HL-60 (cell line): ENCODE results near the gene CRYBB3.

Experiments
- GABPA ChIP-seq: IDR thresholded peaks from 2 replicates; pipeline ENCODE4 v1.6.1; 2012; ENCODE audit warnings: low read depth
- POLR2AphosphoS5 ChIP-seq: IDR thresholded peaks from 2 replicates; pipeline ENCODE4 v1.6.1; 2012; ENCODE audit warnings: low read depth
- SPI1 ChIP-seq: IDR thresholded peaks from 2 replicates; pipeline ENCODE4 v1.6.1; 2012; ENCODE audit warnings: low read depth, mild to moderate bottlenecking, borderline replicate concordance
- TF ChIP-seq, protein P1 (sequence below): IDR thresholded peaks from one replicate; pipeline ENCODE4 v1.5.1; 2011; ENCODE audit warnings: low read length, control low read depth, inconsistent platforms; ENCODE audit not compliant: insufficient read depth

DNA sequence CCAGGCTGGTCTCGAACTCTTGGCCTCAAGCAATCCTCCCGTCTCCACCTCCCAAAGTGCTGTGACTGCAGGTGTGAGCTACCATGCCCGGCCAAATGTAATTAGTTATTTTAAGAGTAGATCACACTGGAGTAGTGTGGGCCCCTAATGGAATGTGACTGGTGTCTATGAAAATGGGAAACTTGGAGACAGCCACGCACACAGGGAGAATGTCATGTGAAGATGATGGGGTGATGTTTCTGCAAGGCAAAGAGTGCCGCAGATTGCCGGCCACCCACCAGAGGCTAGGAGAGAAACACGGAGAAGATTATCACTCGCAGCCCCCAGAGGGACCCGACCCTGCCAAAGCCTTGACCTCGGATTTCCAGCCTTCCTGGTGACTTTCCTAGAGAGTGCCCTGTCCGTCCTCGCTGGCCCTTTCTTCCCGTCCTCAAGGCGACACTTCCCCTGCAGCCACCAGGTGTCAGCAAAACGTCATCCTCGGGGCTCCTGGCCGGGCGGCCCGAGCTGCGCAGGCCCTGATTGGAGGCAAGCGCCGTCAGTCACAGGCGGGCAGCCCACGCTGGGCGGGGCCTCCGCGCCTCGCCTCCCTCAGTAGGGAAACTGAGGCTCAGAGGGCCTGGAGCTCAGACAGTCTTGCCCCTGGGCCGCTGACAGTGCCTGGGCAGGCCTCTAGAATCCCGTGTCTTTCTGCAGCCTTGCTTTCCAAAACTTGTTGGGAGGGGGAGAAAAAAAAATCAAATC, 36.1 kb downstream of the CRYBB3 start:
- TF ChIP-seq, protein P1, sequence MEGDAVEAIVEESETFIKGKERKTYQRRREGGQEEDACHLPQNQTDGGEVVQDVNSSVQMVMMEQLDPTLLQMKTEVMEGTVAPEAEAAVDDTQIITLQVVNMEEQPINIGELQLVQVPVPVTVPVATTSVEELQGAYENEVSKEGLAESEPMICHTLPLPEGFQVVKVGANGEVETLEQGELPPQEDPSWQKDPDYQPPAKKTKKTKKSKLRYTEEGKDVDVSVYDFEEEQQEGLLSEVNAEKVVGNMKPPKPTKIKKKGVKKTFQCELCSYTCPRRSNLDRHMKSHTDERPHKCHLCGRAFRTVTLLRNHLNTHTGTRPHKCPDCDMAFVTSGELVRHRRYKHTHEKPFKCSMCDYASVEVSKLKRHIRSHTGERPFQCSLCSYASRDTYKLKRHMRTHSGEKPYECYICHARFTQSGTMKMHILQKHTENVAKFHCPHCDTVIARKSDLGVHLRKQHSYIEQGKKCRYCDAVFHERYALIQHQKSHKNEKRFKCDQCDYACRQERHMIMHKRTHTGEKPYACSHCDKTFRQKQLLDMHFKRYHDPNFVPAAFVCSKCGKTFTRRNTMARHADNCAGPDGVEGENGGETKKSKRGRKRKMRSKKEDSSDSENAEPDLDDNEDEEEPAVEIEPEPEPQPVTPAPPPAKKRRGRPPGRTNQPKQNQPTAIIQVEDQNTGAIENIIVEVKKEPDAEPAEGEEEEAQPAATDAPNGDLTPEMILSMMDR: peak; percentile 71
- TF ChIP-seq POLR2AphosphoS5: no peak
- TF ChIP-seq GABPA: no peak
- TF ChIP-seq SPI1: no peak
